Neural progenitor cell (in vitro differentiated cells): ENCODE measurements around the gene POU3F3.

Source experiments
- CTCF ChIP-seq: fragments of 200-600 bp; sonication (generic); IDR thresholded peaks from 2 replicates; pipeline ENCODE4 v1.5.1; 2017; ENCODE audit warnings: antibody characterized with exemption, mild to moderate bottlenecking
- EZH2 ChIP-seq: fragments of 200-600 bp; sonication (generic); IDR thresholded peaks from 2 replicates; pipeline ENCODE4 v1.6.1; 2017; ENCODE audit warnings: antibody characterized with exemption, mild to moderate bottlenecking, moderate library complexity
- EZH2phosphoT487 ChIP-seq: fragments of 200-600 bp; sonication (generic); IDR thresholded peaks from 2 replicates; pipeline ENCODE4 v1.6.1; 2017; ENCODE audit warnings: antibody characterized with exemption

- TF ChIP-seq CTCF (no peak), EZH2 (no peak), EZH2phosphoT487 (no peak)
Observed at GRCh38 chr2:104840156-104840555, 13.8 kb upstream of the POU3F3 start.
